GM19043 (cell line): Measurements from ENCODE around the gene CARMIL1.
"Not testable (repeated sequence)": the region's sequence is repeated elsewhere in the genome, so short reads cannot be mapped to it uniquely, and the experiment has no call there.

ENCODE experiments used
- ATAC-seq: cut with Tn5 transposase; IDR thresholded peaks from one replicate; pipeline ENCODE4 v1.9.1; 2021; ENCODE audit warnings: low read depth; ENCODE audit not compliant: unreplicated experiment

CARMIL1 gene

GRCh38 chr6:25542984-25543910, 264.1 kb downstream of the CARMIL1 start:
- ATAC-seq = no peak

GRCh38 chr6:25544833-25545232, 265.7 kb downstream of the CARMIL1 start:
- no peak for ATAC-seq

GRCh38 chr6:25547797-25548196, 268.6 kb downstream of the CARMIL1 start:
- no peak for ATAC-seq

- no peak for ATAC-seq
Observed at GRCh38 chr6:25548451-25548850, 269.3 kb downstream of the CARMIL1 start.

DNA sequence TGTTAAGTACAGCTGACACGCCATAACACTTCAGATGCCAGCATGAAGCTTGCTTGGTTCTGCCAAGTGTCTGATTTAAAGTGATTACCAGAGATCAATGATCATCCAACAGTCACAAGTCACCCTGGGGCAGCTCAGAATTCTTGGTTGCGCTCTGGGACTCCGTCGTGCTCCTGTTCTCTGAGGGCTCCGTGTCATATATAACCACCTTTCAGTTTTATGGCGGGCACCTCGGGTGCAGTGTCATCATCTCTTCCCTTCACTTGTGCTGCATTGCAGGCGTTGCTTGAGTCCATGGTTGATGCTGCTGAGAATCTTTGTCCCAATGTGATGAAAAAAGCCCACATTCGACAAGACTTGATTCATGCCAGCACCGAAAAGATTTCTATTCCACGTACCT, 271.5 kb downstream of the CARMIL1 start:
- no peak for ATAC-seq

- no peak for ATAC-seq
Observed at GRCh38 chr6:25553502-25553901, 274.3 kb downstream of the CARMIL1 start.

- ATAC-seq = no peak
Observed at GRCh38 chr6:25555188-25555587, 276.0 kb downstream of the CARMIL1 start.

GRCh38 chr6:25556516-25556915, 277.3 kb downstream of the CARMIL1 start:
- no peak for ATAC-seq

DNA sequence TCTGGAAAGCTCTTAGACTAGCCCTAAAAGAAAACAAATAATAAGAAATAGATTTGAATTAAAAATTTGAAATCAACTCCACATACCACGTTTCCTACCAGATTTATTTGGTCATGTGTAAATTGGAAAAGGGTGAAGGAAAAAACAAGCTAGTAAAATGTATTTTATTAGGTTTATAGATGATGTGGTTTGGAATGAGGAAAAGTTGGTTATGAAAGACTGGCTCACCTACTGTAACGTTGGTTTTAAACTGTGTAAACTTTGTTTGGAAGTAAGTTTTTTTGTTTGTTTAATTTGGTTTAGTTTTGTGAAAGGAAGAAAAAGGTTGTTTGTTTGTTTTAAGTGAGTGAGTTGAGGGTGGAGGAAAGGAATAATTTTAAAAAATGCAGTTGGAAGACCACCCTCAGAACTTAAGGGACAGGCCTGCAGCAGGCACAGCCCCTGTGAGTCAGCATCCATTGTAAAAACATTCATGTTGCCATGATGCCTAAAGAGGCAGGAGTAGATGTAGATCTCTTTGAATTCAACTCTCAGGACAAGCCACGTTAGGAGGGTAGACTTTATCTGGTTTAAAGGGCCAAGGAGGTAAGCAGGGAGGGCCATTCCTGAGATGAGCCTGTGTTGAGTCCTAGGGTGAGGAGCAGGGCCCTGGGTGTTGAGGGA, 279.1 kb downstream of the CARMIL1 start:
- ATAC-seq = no peak

GRCh38 chr6:25560865-25561264, 281.7 kb downstream of the CARMIL1 start:
- ATAC-seq = no peak

DNA sequence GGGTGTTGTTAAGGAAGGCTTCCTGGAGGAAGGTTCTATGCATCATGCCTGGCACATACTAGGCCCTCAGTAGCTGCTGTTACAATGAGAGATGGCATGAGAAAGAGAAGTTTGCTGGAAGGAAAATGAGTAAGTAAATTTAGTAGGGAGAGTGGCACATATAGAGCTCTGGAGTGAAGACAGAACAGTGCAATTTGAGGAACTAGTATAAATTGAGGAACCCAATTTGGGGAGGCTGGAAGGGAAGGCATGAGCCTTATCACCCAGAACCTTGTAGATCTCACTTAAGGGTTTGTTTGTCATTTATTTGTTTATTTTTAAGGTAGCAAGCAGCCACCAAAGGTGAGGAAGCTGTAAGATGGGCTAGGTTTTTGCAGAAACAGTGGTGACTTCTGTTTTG, 285.8 kb downstream of the CARMIL1 start:
- ATAC-seq = no peak

GRCh38 chr6:25570578-25570977, 291.4 kb downstream of the CARMIL1 start:
- ATAC-seq = no peak

DNA sequence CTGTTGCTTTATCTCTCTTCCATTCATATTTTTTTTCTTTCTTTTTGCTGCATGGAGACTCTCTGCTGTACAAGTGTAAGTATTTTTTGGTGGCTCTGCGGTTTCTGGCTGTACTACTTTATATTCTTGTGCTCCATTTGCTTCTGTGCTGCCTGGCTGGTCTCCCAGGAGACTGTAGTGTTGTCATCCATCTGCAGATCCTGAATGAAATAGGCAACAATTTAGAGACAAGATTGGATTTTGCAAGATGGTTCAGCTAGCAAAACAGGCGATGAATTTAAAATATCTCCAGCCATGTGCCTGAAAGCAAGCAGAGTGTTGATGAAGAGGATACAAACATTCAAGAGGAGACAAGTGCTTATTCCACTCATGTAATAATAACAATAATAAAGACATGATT, 297.7 kb downstream of the CARMIL1 start:
- ATAC-seq = no peak

- ATAC-seq = no peak
Observed at GRCh38 chr6:25578538-25578937, 299.4 kb downstream of the CARMIL1 start.

- no peak for ATAC-seq
Observed at GRCh38 chr6:25579391-25579883, 300.3 kb downstream of the CARMIL1 start.

DNA sequence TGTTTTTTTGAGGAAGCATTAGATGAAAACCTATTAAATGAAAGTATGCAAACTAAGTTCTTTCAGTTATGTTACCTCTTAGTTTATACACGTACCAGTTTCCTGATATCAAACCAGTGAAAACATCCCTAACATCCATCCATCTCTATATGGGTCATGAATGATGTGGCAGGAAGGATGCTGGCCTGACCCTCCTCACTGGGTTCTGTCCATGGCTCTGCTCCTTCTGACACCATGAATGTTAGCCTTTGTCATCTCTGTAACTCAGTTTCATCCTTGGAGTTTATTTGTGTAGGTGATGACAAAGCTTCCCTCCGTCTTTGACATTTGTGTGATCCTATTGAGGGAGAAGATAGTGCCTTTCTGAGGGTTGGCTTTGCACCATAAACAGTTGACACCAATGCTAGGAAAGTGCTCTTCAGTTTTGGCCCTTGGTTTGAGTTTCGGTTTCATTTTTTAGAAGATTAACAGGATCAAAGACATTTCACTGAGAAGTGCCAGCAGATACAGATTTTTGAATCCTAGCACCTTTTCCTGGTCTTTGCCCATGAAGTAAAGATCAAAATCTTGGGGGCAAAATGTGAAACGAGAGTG, 300.8 kb downstream of the CARMIL1 start:
- no peak for ATAC-seq

DNA sequence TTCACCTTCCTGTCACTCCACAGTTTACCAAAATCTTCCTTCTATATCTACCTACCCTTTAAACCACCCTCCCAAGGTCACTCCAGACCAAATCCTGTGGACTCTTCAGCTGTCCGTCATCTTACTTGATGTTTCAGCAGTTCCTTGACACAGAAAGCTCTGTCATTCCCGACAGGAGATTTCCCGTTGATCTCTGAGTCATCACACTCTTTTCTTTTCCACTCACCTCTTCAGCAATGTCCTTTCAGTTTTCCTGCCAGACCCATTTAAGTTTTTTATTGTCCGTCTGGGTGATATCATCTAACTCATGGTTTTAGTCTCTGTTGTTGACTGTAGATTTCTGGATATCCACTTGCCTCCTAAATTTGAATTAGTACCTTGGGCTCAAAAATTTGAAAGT, 302.9 kb downstream of the CARMIL1 start:
- no peak for ATAC-seq

GRCh38 chr6:25583099-25583498, 303.9 kb downstream of the CARMIL1 start:
- no peak for ATAC-seq

DNA sequence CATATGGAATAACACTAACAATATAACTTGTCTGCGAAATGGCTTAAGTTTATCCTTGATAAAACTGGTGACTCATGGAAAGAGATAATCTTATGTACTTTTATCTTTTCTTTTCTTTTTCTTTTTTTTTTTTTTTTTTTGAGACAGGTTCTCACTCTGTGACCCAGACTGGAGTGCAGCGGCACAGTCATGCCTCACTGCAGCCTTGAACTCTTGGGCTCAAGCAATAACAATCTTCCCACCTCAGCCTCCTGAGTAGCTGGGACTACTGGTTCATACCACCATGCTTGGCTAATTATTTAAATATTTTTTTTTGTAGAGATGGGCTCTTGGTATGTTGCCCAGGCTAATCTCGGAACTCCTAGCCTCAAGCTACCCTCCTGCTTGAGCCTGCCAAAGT, 304.7 kb downstream of the CARMIL1 start:
- no peak for ATAC-seq

- ATAC-seq = no peak
Observed at GRCh38 chr6:25585225-25585624, 306.1 kb downstream of the CARMIL1 start.

DNA sequence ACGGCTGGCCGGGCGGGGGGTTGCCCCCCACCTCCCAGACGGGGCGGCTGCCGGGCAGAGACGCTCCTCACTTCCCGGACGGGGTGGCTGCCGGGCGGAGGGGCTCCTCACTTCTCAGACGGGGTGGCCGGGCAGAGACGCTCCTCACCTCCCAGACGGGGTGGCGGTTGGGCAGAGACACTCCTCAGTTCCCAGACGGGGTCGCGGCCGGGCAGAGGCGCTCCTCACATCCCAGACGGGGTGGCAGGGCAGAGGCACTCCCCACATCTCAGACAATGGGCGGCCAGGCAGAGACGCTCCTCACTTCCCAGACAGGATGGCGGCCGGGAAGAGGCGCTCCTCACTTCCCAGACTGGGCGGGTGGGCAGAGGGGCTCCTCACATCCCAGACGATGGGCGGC, 306.9 kb downstream of the CARMIL1 start:
- not testable (repeated sequence) for ATAC-seq
